Keratinocyte (primary cell): ENCODE results near the gene C19orf12. TPM values are rescaled to one million over a fixed set of nuclear protein-coding genes. Genes with fewer than 3 reads are reported as not detected.

Source experiments
- DNase-seq: peaks from one replicate; pipeline ENCODE4 v3.0.0-alpha.2; 2011; ENCODE audit warnings: low read depth, missing footprints, low spot score
- FAIRE-seq: peaks from 2 replicates; lab custom pipeline; 2011; peaks lifted over from hg19 to GRCh38; lab: Jason Lieb, UNC
- H2AFZ ChIP-seq: 2 replicates; pipeline ENCODE4 v1.6.0; 2012; ENCODE audit warnings: low read length, control low read depth, inconsistent platforms; ENCODE audit not compliant: control insufficient read depth
- H3K27ac ChIP-seq: 2 replicates; pipeline ENCODE4 v1.5.1; 2011; ENCODE audit warnings: low read length; ENCODE audit not compliant: control insufficient read depth, insufficient read depth
- H3K27me3 ChIP-seq: 3 replicates; pipeline ENCODE4 v1.6.0; 2011; ENCODE audit warnings: low read length; ENCODE audit not compliant: control insufficient read depth, insufficient read depth; ENCODE audit errors: extremely low read depth
- H3K36me3 ChIP-seq, 2 experiments: 2 replicates in 1 of 2; 3 replicates in 1 of 2; pipeline ENCODE4 v1.5.1; 2011; ENCODE audit warnings: low read length in 2 of 2, mild to moderate bottlenecking in 1 of 2; ENCODE audit not compliant: control insufficient read depth in 2 of 2, insufficient read depth in 2 of 2; ENCODE audit errors: extremely low read depth in 1 of 2
- H3K4me1 ChIP-seq: 3 replicates; pipeline ENCODE4 v1.5.1; 2011; ENCODE audit warnings: low read length; ENCODE audit not compliant: control insufficient read depth, insufficient read depth; ENCODE audit errors: extremely low read depth
- H3K4me2 ChIP-seq: 3 replicates; pipeline ENCODE4 v1.6.0; 2011; ENCODE audit warnings: low read depth, low read length; ENCODE audit not compliant: control insufficient read depth, insufficient read depth; ENCODE audit errors: extremely low read depth
- H3K4me3 ChIP-seq, 3 experiments: fragments of 200-600 bp in 1 of 3; sonication (generic) in 1 of 3; 2 replicates in 2 of 3; 3 replicates in 1 of 3; pipeline ENCODE4 v1.5.1; 2011 to 2016; ENCODE audit warnings: low read length in 3 of 3, mild to moderate bottlenecking in 3 of 3, control low read depth in 2 of 3, inconsistent platforms in 1 of 3, low read depth in 1 of 3, mixed read lengths in 1 of 3, mixed run types in 1 of 3, moderate library complexity in 1 of 3; ENCODE audit not compliant: control insufficient read depth in 2 of 3, insufficient read depth in 2 of 3; ENCODE audit errors: extremely low read depth in 1 of 3
- H3K79me2 ChIP-seq: 2 replicates; pipeline ENCODE4 v1.6.0; 2012; ENCODE audit warnings: low read length; ENCODE audit not compliant: control insufficient read depth, insufficient read depth
- H3K9ac ChIP-seq: 3 replicates; pipeline ENCODE4 v1.6.0; 2011; ENCODE audit warnings: low read length; ENCODE audit not compliant: control insufficient read depth, insufficient read depth; ENCODE audit errors: extremely low read depth
- H3K9me1 ChIP-seq: 3 replicates; pipeline ENCODE4 v1.6.0; 2011; ENCODE audit warnings: low read length; ENCODE audit not compliant: control insufficient read depth, insufficient read depth; ENCODE audit errors: extremely low read depth
- H3K9me3 ChIP-seq: 2 replicates; pipeline ENCODE4 v1.5.1; 2012; ENCODE audit warnings: low read depth, low read length; ENCODE audit not compliant: control insufficient read depth
- H4K20me1 ChIP-seq: 3 replicates; pipeline ENCODE4 v1.6.0; 2011; ENCODE audit warnings: low read length; ENCODE audit not compliant: control insufficient read depth, insufficient read depth; ENCODE audit errors: extremely low read depth
- CTCF ChIP-seq, 3 experiments: IDR thresholded peaks in 1 of 3; conservative IDR thresholded peaks in 1 of 3; optimal IDR thresholded peaks in 1 of 3; 2 replicates in 2 of 3; 3 replicates in 1 of 3; pipeline versions ENCODE3 to v1.5.1; 2011; ENCODE audit warnings: low read length in 3 of 3, mild to moderate bottlenecking in 3 of 3, moderate library complexity in 2 of 3, control low read depth in 1 of 3, inconsistent platforms in 1 of 3; ENCODE audit not compliant: insufficient read depth in 2 of 3; ENCODE audit errors: extremely low read depth in 1 of 3
- EZH2 ChIP-seq: IDR thresholded peaks from one replicate; pipeline ENCODE4 v1.6.1; 2012; ENCODE audit warnings: inconsistent platforms, mild to moderate bottlenecking, low read length, moderate library complexity
- dilution Hi-C: fragments of 300-500 bp; cut with MboI; formaldehyde crosslinking; loops from one replicate; pipeline ENCODE4 v1.7.0; 2020; ENCODE audit warnings: low sequenced_read_pairs; ENCODE audit not compliant: extremely low pct_ligation_motif_present
- polyA plus RNA-seq, 5 experiments: library from polyadenylated mRNA; depleted of rRNA in 3 of 5; stranded (reverse) in 3 of 5; stranded (forward) in 1 of 5; unstranded in 1 of 5; fragments of >200 nt; gene quantifications; 1 replicate in 1 of 5; 2 replicates in 3 of 5; 3 replicates in 1 of 5; pipeline versions ENCODE4 v1.2.1 to v1.2.3, GENCODE V29; 2011 to 2012; ENCODE audit warnings: missing spikeins in 2 of 5, low read depth in 1 of 5, low replicate concordance in 1 of 5

The C19orf12 gene
- polyA plus RNA-seq, 1 donor (not counting 4 experiments of a cell fraction or from before 2014, with no cell fraction given): 12.3 TPM

- DNase-seq (peak; percentile 65), FAIRE-seq (peak; percentile 92)
- dilution Hi-C loops: no loop called here
- TF ChIP-seq EZH2: no peak
- TF ChIP-seq CTCF (optimal IDR thresholded peaks at IDR 0.05 in 1 of 3, IDR thresholded peaks at IDR 0.05 in 1 of 3, conservative IDR thresholded peaks at IDR 0.05 in 1 of 3; ENCODE audit: extremely low read depth in 1 of 3, insufficient read depth in 2 of 3, low read length in 3 of 3): no peak
- Histone ChIP-seq H3K9me3 (no peaks in the 10 kb centered on the region), H3K27ac (peak overlapping the region; percentile 94), H2AFZ (no peak overlapping the region), H3K27me3 (no peaks in the 10 kb centered on the region), H3K9ac (peak overlapping the region; percentile 85), H3K4me2 (peak overlapping the region; percentile 90), H3K4me1 (peaks cover 58% of the 10 kb centered on the region), H4K20me1 (peaks cover 3% of the 10 kb centered on the region), H3K79me2 (peaks cover 45% of the 10 kb centered on the region), H3K9me1 (peaks cover 3% of the 10 kb centered on the region), H3K4me3 (peak overlapping the region; percentile 24 to 90 (median 56)), H3K36me3 (peaks cover 0 to 1% of the 10 kb centered on the region in 2 experiments)
Measured at GRCh38 chr19:29663861-29664752, 51.0 kb downstream of the C19orf12 start.

GRCh38 chr19:29662604-29663404 lies 52.3 kb downstream of the C19orf12 start:
- Histone ChIP-seq H4K20me1 (no peaks in the 10 kb centered on the region), H3K27me3 (no peaks in the 10 kb centered on the region), H3K4me3 (peak overlapping the region; percentile 15 to 68 (median 31)), H3K4me1 (peaks cover 45% of the 10 kb centered on the region), H3K79me2 (peaks cover 32% of the 10 kb centered on the region), H3K27ac (peak overlapping the region; percentile 94), H3K9ac (peak overlapping the region; percentile 85), H3K9me1 (no peaks in the 10 kb centered on the region), H3K9me3 (no peaks in the 10 kb centered on the region), H2AFZ (peak overlapping the region; percentile 28), H3K4me2 (peak overlapping the region; percentile 90), H3K36me3 (no peaks in the 10 kb centered on the region)
- dilution Hi-C loops: no loop called here
- FAIRE-seq (peak; percentile 92), DNase-seq (no peak)
- TF ChIP-seq EZH2 (no peak), CTCF (optimal IDR thresholded peaks at IDR 0.05 in 1 of 3, IDR thresholded peaks at IDR 0.05 in 1 of 3, conservative IDR thresholded peaks at IDR 0.05 in 1 of 3; ENCODE audit: extremely low read depth in 1 of 3, insufficient read depth in 2 of 3, low read length in 3 of 3) (no peak)
